Liver (tissue), 9 donors: ENCODE measurements around the gene CCDC134. TPM values are rescaled to one million over a fixed set of nuclear protein-coding genes. Genes with fewer than 3 reads are reported as not detected.

Experiments
- DNase-seq: peaks from one replicate; pipeline ENCODE4 v3.0.0-alpha.2; 2017; ENCODE audit warnings: low spot score
- H3K27ac ChIP-seq, 2 donors: one replicate each; pipeline ENCODE4 v1.7.0; 2013; ENCODE audit warnings: inconsistent platforms in 2 of 2, low read length in 2 of 2, control low read depth in 1 of 2, low read depth in 1 of 2, mild to moderate bottlenecking in 1 of 2
- H3K27me3 ChIP-seq, 4 donors: one replicate each; pipeline versions ENCODE4 v1.6.1 to v1.7.0; 2013; ENCODE audit warnings: low read length in 3 of 4, inconsistent platforms in 1 of 4, mild to moderate bottlenecking in 1 of 4, moderate library complexity in 1 of 4; ENCODE audit not compliant: control insufficient read depth in 4 of 4, insufficient read depth in 4 of 4
- H3K36me3 ChIP-seq, 4 donors: one replicate each; pipeline versions ENCODE4 v1.6.1 to v1.7.0; 2013; ENCODE audit warnings: low read length in 3 of 4, mild to moderate bottlenecking in 3 of 4, low read depth in 1 of 4, moderate library complexity in 1 of 4; ENCODE audit not compliant: control insufficient read depth in 4 of 4, insufficient read depth in 3 of 4
- H3K4me1 ChIP-seq, 4 donors: one replicate each; pipeline versions ENCODE4 v1.6.1 to v1.7.0; 2013; ENCODE audit warnings: low read length in 3 of 4, mild to moderate bottlenecking in 3 of 4, moderate library complexity in 1 of 4; ENCODE audit not compliant: control insufficient read depth in 4 of 4, insufficient read depth in 4 of 4
- H3K4me3 ChIP-seq, 3 donors: one replicate each; pipeline versions ENCODE4 v1.6.1 to v1.7.0; 2013; ENCODE audit warnings: low read length in 3 of 3, control low read depth in 1 of 3, low read depth in 1 of 3, mild to moderate bottlenecking in 1 of 3
- H3K9ac ChIP-seq, 2 donors: one replicate each; pipeline ENCODE4 v1.7.0; 2013; ENCODE audit warnings: low read length in 2 of 2, mild to moderate bottlenecking in 2 of 2, moderate library complexity in 2 of 2, control low read depth in 1 of 2, low read depth in 1 of 2
- H3K9me3 ChIP-seq, 4 donors: one replicate each; pipeline versions ENCODE4 v1.6.1 to v1.7.0; 2013; ENCODE audit warnings: low read length in 3 of 4; ENCODE audit not compliant: control insufficient read depth in 4 of 4
- EGR1 ChIP-seq, 2 donors: IDR thresholded peaks; 2 replicates each; pipeline ENCODE4 v1.6.1; 2016 to 2018; ENCODE audit warnings: antibody characterized with exemption in 2 of 2, low read depth in 2 of 2
- FOXA1 ChIP-seq: IDR thresholded peaks from 2 replicates; pipeline ENCODE4 v1.6.1; 2016; ENCODE audit warnings: antibody characterized with exemption
- FOXA2 ChIP-seq: IDR thresholded peaks from 2 replicates; pipeline ENCODE4 v1.6.1; 2016; ENCODE audit warnings: antibody characterized with exemption
- GABPA ChIP-seq, 2 donors: IDR thresholded peaks in 1 of 2; conservative IDR thresholded peaks in 1 of 2; 2 replicates each; pipeline ENCODE4 v1.6.1; 2016; ENCODE audit warnings: antibody characterized with exemption in 2 of 2, mild to moderate bottlenecking in 1 of 2, moderate library complexity in 1 of 2
- HNF4A ChIP-seq, 2 donors: conservative IDR thresholded peaks; 2 replicates each; pipeline ENCODE4 v1.6.1; 2016; ENCODE audit warnings: antibody characterized with exemption in 2 of 2, mild to moderate bottlenecking in 2 of 2
- HNF4G ChIP-seq: IDR thresholded peaks from 2 replicates; pipeline ENCODE4 v1.6.1; 2016; ENCODE audit warnings: antibody characterized with exemption
- JUND ChIP-seq, 2 donors: IDR thresholded peaks; 2 replicates each; pipeline ENCODE4 v1.6.1; 2016; ENCODE audit warnings: antibody characterized with exemption in 2 of 2
- NR2F2 ChIP-seq: IDR thresholded peaks from 2 replicates; pipeline ENCODE4 v1.6.1; 2016; ENCODE audit warnings: antibody characterized with exemption
- RAD21 ChIP-seq, 2 donors: IDR thresholded peaks; 2 replicates each; pipeline ENCODE4 v1.6.1; 2016; ENCODE audit warnings: antibody characterized with exemption in 2 of 2, mild to moderate bottlenecking in 2 of 2
- RXRA ChIP-seq, 2 donors: IDR thresholded peaks; 2 replicates each; pipeline ENCODE4 v1.6.1; 2017 to 2018; ENCODE audit warnings: antibody characterized with exemption in 2 of 2, mild to moderate bottlenecking in 1 of 2
- SP1 ChIP-seq: IDR thresholded peaks from 2 replicates; pipeline ENCODE4 v1.6.1; 2018; ENCODE audit warnings: antibody characterized with exemption, mild to moderate bottlenecking
- TAF1 ChIP-seq: conservative IDR thresholded peaks from 2 replicates; pipeline ENCODE4 v1.6.1; 2016; ENCODE audit warnings: antibody characterized with exemption, mild to moderate bottlenecking
- YY1 ChIP-seq: IDR thresholded peaks from 2 replicates; pipeline ENCODE4 v1.6.1; 2016; ENCODE audit warnings: antibody characterized with exemption, mild to moderate bottlenecking
- WGBS: extraction: QIAGEN DNeasy Blood & Tissue Kit; methylation state at CpG from one replicate; pipeline ENCODE4 v1.1.7; 2013; 5-methylcytosine and 5-hydroxymethylcytosine counted together
- polyA plus RNA-seq, 2 donors: library from polyadenylated mRNA; stranded (reverse) in 1 of 2; unstranded in 1 of 2; fragments of 200-250 nt in 1 of 2; fragments of >200 nt in 1 of 2; fragmentation: Nextera tagmentation in 1 of 2; extraction: Ambion mirVana in 1 of 2; gene quantifications; one replicate each; pipeline versions ENCODE4 v1.2.1 to v1.2.3, GENCODE V29; 2013 to 2015
- total RNA-seq, 2 donors: library from RNA; depleted of rRNA; stranded (reverse); fragments of >200 nt; gene quantifications; one replicate each; pipeline ENCODE4 v1.2.3, GENCODE V29; 2014
- TF ChIP-seq, protein P1 (sequence below): IDR thresholded peaks from 2 replicates; pipeline ENCODE4 v1.6.1; 2016; ENCODE audit warnings: antibody characterized with exemption
- TF ChIP-seq, protein P2 (sequence below): IDR thresholded peaks from 2 replicates; pipeline ENCODE4 v1.6.1; 2016; ENCODE audit warnings: antibody characterized with exemption, mild to moderate bottlenecking
- TF ChIP-seq, protein P3 (sequence below): fragments of 150-350 bp; IDR thresholded peaks from 2 replicates; pipeline ENCODE4 v1.5.1; 2017; ENCODE audit warnings: improper control_type of control experiment, low read depth, low read length; ENCODE audit not compliant: missing input control
- TF ChIP-seq, protein P4 (sequence below): IDR thresholded peaks from 2 replicates; pipeline ENCODE4 v1.6.1; 2016; ENCODE audit warnings: antibody characterized with exemption
- TF ChIP-seq, protein P5 (sequence below): IDR thresholded peaks from 2 replicates; pipeline ENCODE4 v1.6.1; 2016; ENCODE audit warnings: antibody characterized with exemption
- donor health status: healthy.
- donor health status: healthy.
- donor health status: healthy.
- donor health status: healthy.
- donor health status: healthy.

Gene CCDC134
- total and polyA plus RNA-seq, 4 donors = 2.0 to 13.2 (median 6.4) TPM

DNA sequence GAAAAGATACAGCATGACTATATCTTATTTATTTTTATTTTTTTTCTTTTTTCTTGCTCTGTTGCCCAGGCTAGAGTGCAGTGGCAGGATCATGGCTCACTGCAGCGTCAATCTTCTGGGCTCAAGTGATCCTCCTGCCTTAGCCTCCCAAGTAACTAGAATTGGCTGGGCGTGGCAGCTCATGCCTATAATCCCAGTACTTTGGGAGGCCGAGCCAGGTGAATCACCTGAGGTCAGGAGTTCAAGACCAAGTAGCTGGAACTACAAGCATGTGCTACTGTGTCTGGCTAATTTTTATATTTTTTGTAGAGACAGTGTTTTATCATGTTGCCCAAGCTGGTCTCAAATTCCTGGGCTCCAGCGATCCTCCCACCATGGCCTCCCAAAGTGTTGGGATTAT, 28.3 kb upstream of the CCDC134 start:
- DNase-seq = no peak
- no peaks in the 10 kb centered on the region for H3K9me3 ChIP-seq
- 96% methylated on average over 4 of the region's 4 CpGs for WGBS
- H3K27me3 ChIP-seq = no peaks in the 10 kb centered on the region
- H3K4me3 ChIP-seq = no peak overlapping the region
- TF ChIP-seq FOXA1 (no peak), RAD21 (IDR thresholded peaks at IDR 0.05) (no peak), GABPA (IDR thresholded peaks at IDR 0.05 in 1 of 2, conservative IDR thresholded peaks at IDR 0.05 in 1 of 2) (no peak), NR2F2 (no peak), TAF1 (no peak), HNF4G (no peak), HNF4A (conservative IDR thresholded peaks at IDR 0.05) (no peak), RXRA (IDR thresholded peaks at IDR 0.05) (no peak), YY1 (no peak), JUND (IDR thresholded peaks at IDR 0.05) (no peak), FOXA2 (no peak), EGR1 (IDR thresholded peaks at IDR 0.05; ENCODE audit: low read depth in 2 of 2) (no peak), SP1 (no peak)
- TF ChIP-seq, protein P1, sequence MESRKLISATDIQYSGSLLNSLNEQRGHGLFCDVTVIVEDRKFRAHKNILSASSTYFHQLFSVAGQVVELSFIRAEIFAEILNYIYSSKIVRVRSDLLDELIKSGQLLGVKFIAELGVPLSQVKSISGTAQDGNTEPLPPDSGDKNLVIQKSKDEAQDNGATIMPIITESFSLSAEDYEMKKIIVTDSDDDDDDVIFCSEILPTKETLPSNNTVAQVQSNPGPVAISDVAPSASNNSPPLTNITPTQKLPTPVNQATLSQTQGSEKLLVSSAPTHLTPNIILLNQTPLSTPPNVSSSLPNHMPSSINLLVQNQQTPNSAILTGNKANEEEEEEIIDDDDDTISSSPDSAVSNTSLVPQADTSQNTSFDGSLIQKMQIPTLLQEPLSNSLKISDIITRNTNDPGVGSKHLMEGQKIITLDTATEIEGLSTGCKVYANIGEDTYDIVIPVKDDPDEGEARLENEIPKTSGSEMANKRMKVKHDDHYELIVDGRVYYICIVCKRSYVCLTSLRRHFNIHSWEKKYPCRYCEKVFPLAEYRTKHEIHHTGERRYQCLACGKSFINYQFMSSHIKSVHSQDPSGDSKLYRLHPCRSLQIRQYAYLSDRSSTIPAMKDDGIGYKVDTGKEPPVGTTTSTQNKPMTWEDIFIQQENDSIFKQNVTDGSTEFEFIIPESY = no peak
- TF ChIP-seq, protein P2, sequence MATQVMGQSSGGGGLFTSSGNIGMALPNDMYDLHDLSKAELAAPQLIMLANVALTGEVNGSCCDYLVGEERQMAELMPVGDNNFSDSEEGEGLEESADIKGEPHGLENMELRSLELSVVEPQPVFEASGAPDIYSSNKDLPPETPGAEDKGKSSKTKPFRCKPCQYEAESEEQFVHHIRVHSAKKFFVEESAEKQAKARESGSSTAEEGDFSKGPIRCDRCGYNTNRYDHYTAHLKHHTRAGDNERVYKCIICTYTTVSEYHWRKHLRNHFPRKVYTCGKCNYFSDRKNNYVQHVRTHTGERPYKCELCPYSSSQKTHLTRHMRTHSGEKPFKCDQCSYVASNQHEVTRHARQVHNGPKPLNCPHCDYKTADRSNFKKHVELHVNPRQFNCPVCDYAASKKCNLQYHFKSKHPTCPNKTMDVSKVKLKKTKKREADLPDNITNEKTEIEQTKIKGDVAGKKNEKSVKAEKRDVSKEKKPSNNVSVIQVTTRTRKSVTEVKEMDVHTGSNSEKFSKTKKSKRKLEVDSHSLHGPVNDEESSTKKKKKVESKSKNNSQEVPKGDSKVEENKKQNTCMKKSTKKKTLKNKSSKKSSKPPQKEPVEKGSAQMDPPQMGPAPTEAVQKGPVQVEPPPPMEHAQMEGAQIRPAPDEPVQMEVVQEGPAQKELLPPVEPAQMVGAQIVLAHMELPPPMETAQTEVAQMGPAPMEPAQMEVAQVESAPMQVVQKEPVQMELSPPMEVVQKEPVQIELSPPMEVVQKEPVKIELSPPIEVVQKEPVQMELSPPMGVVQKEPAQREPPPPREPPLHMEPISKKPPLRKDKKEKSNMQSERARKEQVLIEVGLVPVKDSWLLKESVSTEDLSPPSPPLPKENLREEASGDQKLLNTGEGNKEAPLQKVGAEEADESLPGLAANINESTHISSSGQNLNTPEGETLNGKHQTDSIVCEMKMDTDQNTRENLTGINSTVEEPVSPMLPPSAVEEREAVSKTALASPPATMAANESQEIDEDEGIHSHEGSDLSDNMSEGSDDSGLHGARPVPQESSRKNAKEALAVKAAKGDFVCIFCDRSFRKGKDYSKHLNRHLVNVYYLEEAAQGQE = no peak
- TF ChIP-seq, protein P3, sequence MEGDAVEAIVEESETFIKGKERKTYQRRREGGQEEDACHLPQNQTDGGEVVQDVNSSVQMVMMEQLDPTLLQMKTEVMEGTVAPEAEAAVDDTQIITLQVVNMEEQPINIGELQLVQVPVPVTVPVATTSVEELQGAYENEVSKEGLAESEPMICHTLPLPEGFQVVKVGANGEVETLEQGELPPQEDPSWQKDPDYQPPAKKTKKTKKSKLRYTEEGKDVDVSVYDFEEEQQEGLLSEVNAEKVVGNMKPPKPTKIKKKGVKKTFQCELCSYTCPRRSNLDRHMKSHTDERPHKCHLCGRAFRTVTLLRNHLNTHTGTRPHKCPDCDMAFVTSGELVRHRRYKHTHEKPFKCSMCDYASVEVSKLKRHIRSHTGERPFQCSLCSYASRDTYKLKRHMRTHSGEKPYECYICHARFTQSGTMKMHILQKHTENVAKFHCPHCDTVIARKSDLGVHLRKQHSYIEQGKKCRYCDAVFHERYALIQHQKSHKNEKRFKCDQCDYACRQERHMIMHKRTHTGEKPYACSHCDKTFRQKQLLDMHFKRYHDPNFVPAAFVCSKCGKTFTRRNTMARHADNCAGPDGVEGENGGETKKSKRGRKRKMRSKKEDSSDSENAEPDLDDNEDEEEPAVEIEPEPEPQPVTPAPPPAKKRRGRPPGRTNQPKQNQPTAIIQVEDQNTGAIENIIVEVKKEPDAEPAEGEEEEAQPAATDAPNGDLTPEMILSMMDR = no peak
- TF ChIP-seq, protein P4, sequence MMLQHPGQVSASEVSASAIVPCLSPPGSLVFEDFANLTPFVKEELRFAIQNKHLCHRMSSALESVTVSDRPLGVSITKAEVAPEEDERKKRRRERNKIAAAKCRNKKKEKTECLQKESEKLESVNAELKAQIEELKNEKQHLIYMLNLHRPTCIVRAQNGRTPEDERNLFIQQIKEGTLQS = no peak
- TF ChIP-seq, protein P5, sequence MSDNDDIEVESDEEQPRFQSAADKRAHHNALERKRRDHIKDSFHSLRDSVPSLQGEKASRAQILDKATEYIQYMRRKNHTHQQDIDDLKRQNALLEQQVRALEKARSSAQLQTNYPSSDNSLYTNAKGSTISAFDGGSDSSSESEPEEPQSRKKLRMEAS = no peak
- H3K27ac ChIP-seq = no peak overlapping the region
- H3K36me3 ChIP-seq = no peaks in the 10 kb centered on the region
- H3K4me1 ChIP-seq = no peaks in the 10 kb centered on the region
- H3K9ac ChIP-seq = no peak overlapping the region

DNA sequence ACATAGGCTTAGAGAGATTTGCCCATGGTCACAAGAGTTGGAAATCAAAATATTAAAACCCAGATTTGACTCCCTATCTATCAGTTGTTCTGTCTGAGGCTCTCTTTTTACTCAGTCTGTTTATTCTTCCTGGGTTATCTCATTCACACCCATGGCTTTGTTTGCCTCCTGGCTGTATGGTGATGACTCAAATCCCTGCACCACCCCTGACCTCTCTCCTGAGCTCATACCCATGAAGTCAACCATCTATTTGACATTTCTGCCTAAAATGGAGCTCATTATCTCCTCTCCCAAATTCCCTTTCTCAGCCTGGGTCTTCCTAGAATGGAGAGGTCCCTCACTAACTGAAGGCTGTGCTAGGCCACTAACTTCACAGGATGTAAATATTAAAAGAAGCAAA, 27.8 kb upstream of the CCDC134 start:
- Histone ChIP-seq H3K9ac (no peak overlapping the region), H3K27me3 (no peaks in the 10 kb centered on the region), H3K4me1 (no peaks in the 10 kb centered on the region), H3K9me3 (no peaks in the 10 kb centered on the region), H3K36me3 (no peaks in the 10 kb centered on the region), H3K4me3 (no peak overlapping the region), H3K27ac (no peak overlapping the region)
- DNase-seq = no peak
- no peak for TF ChIP-seq RAD21 (IDR thresholded peaks at IDR 0.05)
- TF ChIP-seq JUND (IDR thresholded peaks at IDR 0.05) = no peak
- TF ChIP-seq NR2F2 = no peak
- no peak for TF ChIP-seq EGR1 (IDR thresholded peaks at IDR 0.05; ENCODE audit: low read depth in 2 of 2)
- TF ChIP-seq YY1 = no peak
- TF ChIP-seq HNF4A (conservative IDR thresholded peaks at IDR 0.05) = no peak
